SK-N-SH (cell line): ENCODE data around the gene ARPC5. TPM values are rescaled to one million over a fixed set of nuclear protein-coding genes. Genes with fewer than 3 reads are reported as not detected.

ENCODE experiments used
- CTCF ChIA-PET: fragments of 300-600, 350-600 bp; formaldehyde crosslinking; extraction: SDS; loops from one replicate; lab custom pipeline; 2021; lab: Yijun Ruan, JAX
- POLR2A ChIA-PET: fragments of 350-600 bp; sonication (Branson Sonifier 250); formaldehyde crosslinking; extraction: SDS; loops from one replicate; lab custom pipeline; 2020; ENCODE audit warnings: antibody characterized with exemption, inconsistent platforms; lab: Yijun Ruan, JAX
- DNase-seq: peaks from one replicate; pipeline ENCODE4 v3.0.0; 2012
- H2AFZ ChIP-seq: fragments of 200-600 bp; sonication (generic); 2 replicates; pipeline ENCODE4 v1.8.1; 2016; ENCODE audit warnings: antibody characterized with exemption, mild to moderate bottlenecking, low read depth
- H3F3A ChIP-seq: fragments of 200-600 bp; sonication (generic); replicated peaks from 2 replicates; pipeline ENCODE3; 2016; ENCODE audit warnings: antibody characterized with exemption, mild to moderate bottlenecking; ENCODE audit not compliant: insufficient read depth
- H3K27ac ChIP-seq, 2 experiments: fragments of 200-500 bp in 1 of 2; fragments of 200-600 bp in 1 of 2; sonication (Bioruptor generic) in 1 of 2; sonication (generic), shearing (Covaris generic) in 1 of 2; 2 replicates each; pipeline versions ENCODE4 v1.5.1 to v1.6.1; 2014 to 2016; ENCODE audit warnings: low read depth in 2 of 2, inconsistent platforms in 1 of 2, low read length in 1 of 2, mild to moderate bottlenecking in 1 of 2, mixed read lengths in 1 of 2
- H3K27me3 ChIP-seq: fragments of 200-600 bp; sonication (generic), shearing (Covaris generic); 2 replicates; pipeline ENCODE4 v1.6.1; 2016; ENCODE audit warnings: mixed run types; ENCODE audit not compliant: insufficient read depth
- H3K36me3 ChIP-seq, 2 experiments: fragments of 200-500 bp in 1 of 2; fragments of 200-600 bp in 1 of 2; sonication (Bioruptor generic) in 1 of 2; sonication (generic) in 1 of 2; replicated peaks in 1 of 2; 2 replicates each; pipeline versions ENCODE3 to v1.5.1; 2014 to 2016; ENCODE audit warnings: low read length in 1 of 2, mild to moderate bottlenecking in 1 of 2; ENCODE audit not compliant: insufficient read depth in 2 of 2, control insufficient read depth in 1 of 2
- H3K4me1 ChIP-seq, 2 experiments: fragments of 200-500 bp in 1 of 2; fragments of 200-600 bp in 1 of 2; sonication (Bioruptor generic) in 1 of 2; sonication (generic), shearing (Covaris generic) in 1 of 2; 2 replicates each; pipeline versions ENCODE4 v1.5.1 to v1.6.1; 2014 to 2016; ENCODE audit warnings: low read depth in 1 of 2, low read length in 1 of 2, mixed run types in 1 of 2; ENCODE audit not compliant: insufficient read depth in 2 of 2, control insufficient read depth in 1 of 2
- H3K4me2 ChIP-seq: fragments of 200-600 bp; sonication (generic), shearing (Covaris generic); 2 replicates; pipeline ENCODE4 v1.6.1; 2017; ENCODE audit warnings: mixed run types
- H3K4me3 ChIP-seq, 2 experiments: fragments of 200-500 bp in 1 of 2; fragments of 200-600 bp in 1 of 2; sonication (Bioruptor generic) in 1 of 2; sonication (generic), shearing (Covaris generic) in 1 of 2; 2 replicates each; pipeline versions ENCODE4 v1.5.1 to v1.8.1; 2014 to 2016; ENCODE audit warnings: low read depth in 2 of 2, inconsistent platforms in 1 of 2, low read length in 1 of 2, mild to moderate bottlenecking in 1 of 2, mixed read lengths in 1 of 2, moderate library complexity in 1 of 2
- H3K79me2 ChIP-seq: fragments of 200-600 bp; sonication (generic); 2 replicates; pipeline ENCODE4 v1.8.1; 2017; ENCODE audit warnings: mild to moderate bottlenecking; ENCODE audit not compliant: insufficient read depth
- H3K9ac ChIP-seq: fragments of 200-600 bp; sonication (generic); 2 replicates; pipeline ENCODE4 v1.6.1; 2017; ENCODE audit warnings: mixed run types
- H3K9me2 ChIP-seq: fragments of 200-600 bp; sonication (generic); 2 replicates; pipeline ENCODE4 v1.6.1; 2017; ENCODE audit warnings: mixed run types
- H3K9me3 ChIP-seq: fragments of 200-600 bp; sonication (generic); 2 replicates; pipeline ENCODE4 v1.6.1; 2017; ENCODE audit warnings: mixed run types, mild to moderate bottlenecking, moderate library complexity
- H4K20me1 ChIP-seq: fragments of 200-600 bp; sonication (generic); 2 replicates; pipeline ENCODE4 v1.6.1; 2017; ENCODE audit warnings: mild to moderate bottlenecking, mixed run types; ENCODE audit not compliant: insufficient read depth
- FOSL2 ChIP-seq: IDR thresholded peaks from 2 replicates; pipeline ENCODE4 v1.4.0; 2012; ENCODE audit warnings: low read depth, mild to moderate bottlenecking, moderate library complexity, borderline replicate concordance
- FOXM1 ChIP-seq: IDR thresholded peaks from 2 replicates; pipeline ENCODE4 v1.4.0; 2012; ENCODE audit warnings: low read depth, mild to moderate bottlenecking
- GABPA ChIP-seq: IDR thresholded peaks from 2 replicates; pipeline ENCODE4 v1.4.0; 2012; ENCODE audit warnings: low read depth, mild to moderate bottlenecking
- GATA2 ChIP-seq: sonication (generic); formaldehyde crosslinking; IDR thresholded peaks from 2 replicates; pipeline ENCODE4 v1.5.0; 2020; ENCODE audit warnings: mild to moderate bottlenecking, missing genetic modification reagents
- MXI1 ChIP-seq: IDR thresholded peaks from 2 replicates; pipeline ENCODE4 v1.6.1; 2012; ENCODE audit warnings: mild to moderate bottlenecking, low read depth, low read length, improper control_type of control experiment
- NFIC ChIP-seq: IDR thresholded peaks from 2 replicates; pipeline ENCODE4 v1.4.0; 2012; ENCODE audit warnings: borderline replicate concordance
- POLR2AphosphoS5 ChIP-seq: IDR thresholded peaks from 2 replicates; pipeline ENCODE4 v1.6.1; 2012; ENCODE audit warnings: low read depth, low read length
- RFX5 ChIP-seq: IDR thresholded peaks from 2 replicates; pipeline ENCODE4 v1.6.1; 2012; ENCODE audit warnings: mild to moderate bottlenecking, improper control_type of control experiment, low read length
- SIN3A ChIP-seq: IDR thresholded peaks from 2 replicates; pipeline ENCODE4 v1.6.1; 2012; ENCODE audit warnings: low read depth, mild to moderate bottlenecking, low read length, moderate library complexity, borderline replicate concordance
- TCF12 ChIP-seq: IDR thresholded peaks from 2 replicates; pipeline ENCODE4 v1.4.0; 2012
- TEAD4 ChIP-seq: IDR thresholded peaks from 2 replicates; pipeline ENCODE4 v1.4.0; 2012; ENCODE audit warnings: mild to moderate bottlenecking, borderline replicate concordance; ENCODE audit not compliant: insufficient read depth
- WGBS: methylation state at CpG from one replicate; pipeline ENCODE4 v1.1.6; 2017; ENCODE audit warnings: low lambda C conversion rate; 5-methylcytosine and 5-hydroxymethylcytosine counted together
- polyA plus RNA-seq, 3 experiments: library from polyadenylated mRNA; depleted of rRNA; stranded (reverse); fragments of >200 nt; gene quantifications; 2 replicates each; pipeline ENCODE4 v1.2.3, GENCODE V29; 2012
- TF ChIP-seq, protein P1 (sequence below): fragments of 200-600 bp; sonication (generic); IDR thresholded peaks from 2 replicates; pipeline ENCODE4 v1.6.1; 2017; ENCODE audit warnings: antibody characterized with exemption, mild to moderate bottlenecking, moderate library complexity
- TF ChIP-seq, protein P2 (sequence below): fragments of 150-350 bp; IDR thresholded peaks from 2 replicates; pipeline ENCODE4 v1.6.1; 2017; ENCODE audit warnings: antibody characterized with exemption, low read length, low read depth, borderline replicate concordance
- TF ChIP-seq, protein P3 (sequence below): IDR thresholded peaks from 2 replicates; pipeline ENCODE4 v1.4.0; 2012; ENCODE audit warnings: low read depth, borderline replicate concordance

ARPC5 gene
- polyA plus RNA-seq, 1 of the 3 experiments (the other 2 are of a cell fraction): 66.8 TPM

DNA sequence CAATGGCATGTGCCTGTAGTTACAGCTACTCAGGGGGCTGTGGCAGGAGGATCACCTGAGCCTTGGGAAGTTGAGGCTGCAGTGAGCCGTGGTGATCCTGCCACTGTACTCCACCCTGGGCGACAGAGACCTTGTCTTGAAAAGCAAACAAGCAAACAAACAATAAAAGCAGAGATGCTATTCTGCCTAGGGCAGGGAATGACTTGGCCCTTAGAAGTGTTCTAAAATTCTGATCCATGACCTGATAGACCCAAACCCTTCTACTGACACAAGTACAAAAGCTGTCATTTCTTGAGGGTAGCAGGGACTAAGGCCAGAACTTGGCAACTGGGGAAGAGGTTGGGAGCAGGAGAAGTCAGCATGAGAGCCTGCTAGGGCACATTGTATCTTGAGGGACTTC, 29.7 kb downstream of the ARPC5 start:
- no peaks in the 10 kb centered on the region for H3K9me2 ChIP-seq
- no peak overlapping the region for H2AFZ ChIP-seq
- H3K27ac ChIP-seq: peak overlapping the region in 1 of 2 experiments; percentile 98; a peak in 2 of 4 replicates
- H3K9ac ChIP-seq: no peak overlapping the region
- no peak for TF ChIP-seq MXI1
- TF ChIP-seq GATA2: no peak
- TF ChIP-seq SIN3A: no peak
- no peak for TF ChIP-seq RFX5
- TF ChIP-seq, protein P1, sequence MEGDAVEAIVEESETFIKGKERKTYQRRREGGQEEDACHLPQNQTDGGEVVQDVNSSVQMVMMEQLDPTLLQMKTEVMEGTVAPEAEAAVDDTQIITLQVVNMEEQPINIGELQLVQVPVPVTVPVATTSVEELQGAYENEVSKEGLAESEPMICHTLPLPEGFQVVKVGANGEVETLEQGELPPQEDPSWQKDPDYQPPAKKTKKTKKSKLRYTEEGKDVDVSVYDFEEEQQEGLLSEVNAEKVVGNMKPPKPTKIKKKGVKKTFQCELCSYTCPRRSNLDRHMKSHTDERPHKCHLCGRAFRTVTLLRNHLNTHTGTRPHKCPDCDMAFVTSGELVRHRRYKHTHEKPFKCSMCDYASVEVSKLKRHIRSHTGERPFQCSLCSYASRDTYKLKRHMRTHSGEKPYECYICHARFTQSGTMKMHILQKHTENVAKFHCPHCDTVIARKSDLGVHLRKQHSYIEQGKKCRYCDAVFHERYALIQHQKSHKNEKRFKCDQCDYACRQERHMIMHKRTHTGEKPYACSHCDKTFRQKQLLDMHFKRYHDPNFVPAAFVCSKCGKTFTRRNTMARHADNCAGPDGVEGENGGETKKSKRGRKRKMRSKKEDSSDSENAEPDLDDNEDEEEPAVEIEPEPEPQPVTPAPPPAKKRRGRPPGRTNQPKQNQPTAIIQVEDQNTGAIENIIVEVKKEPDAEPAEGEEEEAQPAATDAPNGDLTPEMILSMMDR: no peak
- no peak for TF ChIP-seq TEAD4
- TF ChIP-seq POLR2AphosphoS5: no peak
- no peak for TF ChIP-seq FOXM1
- no peak for TF ChIP-seq NFIC
- TF ChIP-seq GABPA: no peak
- TF ChIP-seq FOSL2: no peak
- TF ChIP-seq TCF12: no peak
- TF ChIP-seq, protein P2, sequence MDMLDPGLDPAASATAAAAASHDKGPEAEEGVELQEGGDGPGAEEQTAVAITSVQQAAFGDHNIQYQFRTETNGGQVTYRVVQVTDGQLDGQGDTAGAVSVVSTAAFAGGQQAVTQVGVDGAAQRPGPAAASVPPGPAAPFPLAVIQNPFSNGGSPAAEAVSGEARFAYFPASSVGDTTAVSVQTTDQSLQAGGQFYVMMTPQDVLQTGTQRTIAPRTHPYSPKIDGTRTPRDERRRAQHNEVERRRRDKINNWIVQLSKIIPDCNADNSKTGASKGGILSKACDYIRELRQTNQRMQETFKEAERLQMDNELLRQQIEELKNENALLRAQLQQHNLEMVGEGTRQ: no peak
- TF ChIP-seq, protein P3, sequence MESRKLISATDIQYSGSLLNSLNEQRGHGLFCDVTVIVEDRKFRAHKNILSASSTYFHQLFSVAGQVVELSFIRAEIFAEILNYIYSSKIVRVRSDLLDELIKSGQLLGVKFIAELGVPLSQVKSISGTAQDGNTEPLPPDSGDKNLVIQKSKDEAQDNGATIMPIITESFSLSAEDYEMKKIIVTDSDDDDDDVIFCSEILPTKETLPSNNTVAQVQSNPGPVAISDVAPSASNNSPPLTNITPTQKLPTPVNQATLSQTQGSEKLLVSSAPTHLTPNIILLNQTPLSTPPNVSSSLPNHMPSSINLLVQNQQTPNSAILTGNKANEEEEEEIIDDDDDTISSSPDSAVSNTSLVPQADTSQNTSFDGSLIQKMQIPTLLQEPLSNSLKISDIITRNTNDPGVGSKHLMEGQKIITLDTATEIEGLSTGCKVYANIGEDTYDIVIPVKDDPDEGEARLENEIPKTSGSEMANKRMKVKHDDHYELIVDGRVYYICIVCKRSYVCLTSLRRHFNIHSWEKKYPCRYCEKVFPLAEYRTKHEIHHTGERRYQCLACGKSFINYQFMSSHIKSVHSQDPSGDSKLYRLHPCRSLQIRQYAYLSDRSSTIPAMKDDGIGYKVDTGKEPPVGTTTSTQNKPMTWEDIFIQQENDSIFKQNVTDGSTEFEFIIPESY: no peak
- no peak overlapping the region for H3K4me3 ChIP-seq
- H4K20me1 ChIP-seq: no peaks in the 10 kb centered on the region
- H3K4me2 ChIP-seq: no peak overlapping the region
- no peak for DNase-seq
- ChIA-PET CTCF (interaction anchor here (0.6 to 2.2 kb wide), 2 partner anchors 79 to 324 kb away, joined by 3 to 6 read pairs; no protein-coding TSS in a partner anchor), POLR2A (no interaction called here)
- H3K4me1 ChIP-seq: peaks cover 20 to 29% of the 10 kb centered on the region in 2 experiments
- no peaks in the 10 kb centered on the region for H3K27me3 ChIP-seq
- H3F3A ChIP-seq: peaks cover 38% of the 10 kb centered on the region
- WGBS: 93% methylated on average over 2 of the region's 2 CpGs
- H3K36me3 ChIP-seq: no peaks in the 10 kb centered on the region
- H3K9me3 ChIP-seq: no peaks in the 10 kb centered on the region
- H3K79me2 ChIP-seq: no peaks in the 10 kb centered on the region
